WTC11 (cell line): ENCODE results near the gene PGAP3. TPM values are rescaled to one million over a fixed set of nuclear protein-coding genes. Genes with fewer than 3 reads are reported as not detected.

ENCODE experiments used
- ATAC-seq: fragments of 200-7000 bp; cut with Tn5 transposase; 2 replicates; pipeline ENCODE4 v1.10.0; 2021; ENCODE audit warnings: mild to moderate bottlenecking, moderate library complexity
- CTCF ChIA-PET: fragments of 300-600 bp; sonication (Branson Sonifier 250); formaldehyde crosslinking; loops from one replicate; lab custom pipeline; 2021; ENCODE audit warnings: antibody characterized with exemption; lab: Charles Lee
- POLR2A ChIA-PET: fragments of 350-600 bp; sonication (Branson Sonifier 250); formaldehyde crosslinking; loops from one replicate; lab custom pipeline; 2021; ENCODE audit warnings: antibody characterized with exemption; lab: Charles Lee
- DNase-seq: peaks from one replicate; pipeline ENCODE4 v3.0.0; 2021; ENCODE audit warnings: low spot score
- H3K27ac Mint-ChIP-seq: 2 replicates; pipeline ENCODE4 v1.8.0; 2021; ENCODE audit warnings: mixed read lengths
- H3K27me3 Mint-ChIP-seq: 2 replicates; pipeline ENCODE4 v1.8.0; 2021; ENCODE audit warnings: low read depth, mild to moderate bottlenecking, moderate library complexity, mixed read lengths
- H3K36me3 Mint-ChIP-seq: 2 replicates; pipeline ENCODE4 v1.8.0; 2021; ENCODE audit warnings: mixed read lengths
- H3K4me1 Mint-ChIP-seq: 2 replicates; pipeline ENCODE4 v1.8.0; 2022; ENCODE audit warnings: mixed read lengths
- H3K4me3 Mint-ChIP-seq: 2 replicates; pipeline ENCODE4 v1.8.0; 2021; ENCODE audit warnings: mild to moderate bottlenecking, moderate library complexity, mixed read lengths
- H3K9me3 Mint-ChIP-seq: 2 replicates; pipeline ENCODE4 v1.8.0; 2021; ENCODE audit warnings: mixed read lengths
- FOXJ3 ChIP-seq: sonication (generic); formaldehyde crosslinking; IDR thresholded peaks from 2 replicates; pipeline ENCODE4 v1.9.0; 2021; ENCODE audit warnings: missing genetic modification reagents, mild to moderate bottlenecking, borderline replicate concordance
- JAZF1 ChIP-seq: fragments of 250-450 bp; sonication (Bioruptor Pico); IDR thresholded peaks from 2 replicates; pipeline ENCODE4 v1.9.0; 2021; ENCODE audit warnings: moderate library complexity, mild to moderate bottlenecking, inconsistent platforms
- KAT7 ChIP-seq: sonication (generic); formaldehyde crosslinking; IDR thresholded peaks from 2 replicates; pipeline ENCODE4 v1.8.1; 2023; ENCODE audit warnings: missing genetic modification reagents, mild to moderate bottlenecking, borderline replicate concordance
- NR2C2 ChIP-seq: sonication (generic); formaldehyde crosslinking; IDR thresholded peaks from 2 replicates; pipeline ENCODE4 v1.8.0; 2022; ENCODE audit warnings: mild to moderate bottlenecking, missing genetic modification reagents
- TP53 ChIP-seq: sonication (generic); formaldehyde crosslinking; IDR thresholded peaks from 2 replicates; pipeline ENCODE4 v1.8.1; 2023; ENCODE audit warnings: mild to moderate bottlenecking, missing genetic modification reagents
- ZBTB21 ChIP-seq: sonication (generic); formaldehyde crosslinking; IDR thresholded peaks from 2 replicates; pipeline ENCODE4 v1.8.1; 2023; ENCODE audit warnings: mild to moderate bottlenecking, missing genetic modification reagents, borderline replicate concordance
- ZNF121 ChIP-seq: sonication (generic); formaldehyde crosslinking; IDR thresholded peaks from 2 replicates; pipeline ENCODE4 v1.8.0; 2023; ENCODE audit warnings: missing genetic modification reagents
- ZNF232 ChIP-seq: sonication (generic); formaldehyde crosslinking; IDR thresholded peaks from 2 replicates; pipeline ENCODE4 v1.8.0; 2022; ENCODE audit warnings: mild to moderate bottlenecking, missing genetic modification reagents
- ZNF671 ChIP-seq: fragments of 250-450 bp; sonication (Bioruptor Pico); IDR thresholded peaks from 2 replicates; pipeline ENCODE4 v1.8.0; 2021; ENCODE audit warnings: mild to moderate bottlenecking
- total RNA-seq: library from RNA; stranded (reverse); gene quantifications from 3 replicates; pipeline ENCODE4 v1.2.3, GENCODE V29; 2021
- TF ChIP-seq, protein P1 (sequence below): sonication (generic); formaldehyde crosslinking; IDR thresholded peaks from 2 replicates; pipeline ENCODE4 v1.8.0; 2022; ENCODE audit warnings: missing genetic modification reagents
- TF ChIP-seq, protein P2 (sequence below): sonication (generic); formaldehyde crosslinking; IDR thresholded peaks from 2 replicates; pipeline ENCODE4 v1.8.1; 2023; ENCODE audit warnings: mild to moderate bottlenecking, missing genetic modification reagents
- TF ChIP-seq, protein P3 (sequence below): fragments of 250-450 bp; sonication (Bioruptor Pico); IDR thresholded peaks from 2 replicates; pipeline ENCODE4 v1.9.0; 2021; ENCODE audit warnings: moderate library complexity, mild to moderate bottlenecking, inconsistent platforms, borderline replicate concordance
- TF ChIP-seq, protein P4 (sequence below): sonication (generic); formaldehyde crosslinking; IDR thresholded peaks from 2 replicates; pipeline ENCODE4 v1.8.1; 2023; ENCODE audit warnings: mild to moderate bottlenecking, missing genetic modification reagents, moderate library complexity
- TF ChIP-seq, protein P5 (sequence below): sonication (generic); formaldehyde crosslinking; IDR thresholded peaks from 2 replicates; pipeline ENCODE4 v1.8.1; 2023; ENCODE audit warnings: mild to moderate bottlenecking, moderate library complexity, missing genetic modification reagents
- TF ChIP-seq, protein P6 (sequence below): sonication (generic); formaldehyde crosslinking; IDR thresholded peaks from 2 replicates; pipeline ENCODE4 v1.8.1; 2023; ENCODE audit warnings: mild to moderate bottlenecking, missing genetic modification reagents
- TF ChIP-seq, protein P7 (sequence below): sonication (generic); formaldehyde crosslinking; IDR thresholded peaks from 2 replicates; pipeline ENCODE4 v1.8.1; 2022; ENCODE audit warnings: mild to moderate bottlenecking, missing genetic modification reagents, moderate library complexity, borderline replicate concordance

The PGAP3 gene
- total RNA-seq, 1 experiment from 2014 or later: 24.9 TPM

DNA sequence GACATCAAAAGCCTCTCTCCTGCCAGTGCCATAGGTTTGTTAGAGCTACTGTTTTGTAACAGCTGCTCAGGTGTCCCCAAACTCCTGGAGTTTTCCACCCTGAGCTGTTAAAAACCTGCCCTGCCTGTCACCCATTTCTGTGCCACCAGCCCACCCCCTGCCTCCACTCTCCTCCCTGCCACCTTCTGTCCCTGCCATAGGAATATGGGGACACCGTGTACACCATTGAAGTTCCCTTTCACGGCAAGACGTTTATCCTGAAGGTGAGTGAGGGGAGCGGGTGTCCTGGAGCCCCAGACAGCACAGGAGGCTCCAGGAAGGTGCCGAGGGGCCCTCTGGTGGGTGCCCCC lies 27.9 kb downstream of the PGAP3 start:
- peaks cover 37% of the 10 kb centered on the region for H3K4me1 Mint-ChIP-seq
- CTCF ChIA-PET: interaction anchor here (0.9 to 18.0 kb wide), 3 partner anchors 19 to 112 kb away, joined by 3 to 876 read pairs (median 3); partner anchors contain the start of gene PPP1R1B
- H3K27me3 Mint-ChIP-seq: no peaks in the 10 kb centered on the region; the same call in 1 of the 2 replicates
- ATAC-seq (no peak), DNase-seq (no peak)
- no peak overlapping the region for H3K4me3 Mint-ChIP-seq
- peaks cover 13% of the 10 kb centered on the region for H3K36me3 Mint-ChIP-seq
- TF ChIP-seq FOXJ3 (no peak), KAT7 (no peak), ZNF121 (CRISPR knock-in tag) (no peak), ZNF671 (CRISPR knock-in tag) (no peak), TP53 (CRISPR knock-in tag) (no peak), NR2C2 (no peak)
- TF ChIP-seq, protein P1, sequence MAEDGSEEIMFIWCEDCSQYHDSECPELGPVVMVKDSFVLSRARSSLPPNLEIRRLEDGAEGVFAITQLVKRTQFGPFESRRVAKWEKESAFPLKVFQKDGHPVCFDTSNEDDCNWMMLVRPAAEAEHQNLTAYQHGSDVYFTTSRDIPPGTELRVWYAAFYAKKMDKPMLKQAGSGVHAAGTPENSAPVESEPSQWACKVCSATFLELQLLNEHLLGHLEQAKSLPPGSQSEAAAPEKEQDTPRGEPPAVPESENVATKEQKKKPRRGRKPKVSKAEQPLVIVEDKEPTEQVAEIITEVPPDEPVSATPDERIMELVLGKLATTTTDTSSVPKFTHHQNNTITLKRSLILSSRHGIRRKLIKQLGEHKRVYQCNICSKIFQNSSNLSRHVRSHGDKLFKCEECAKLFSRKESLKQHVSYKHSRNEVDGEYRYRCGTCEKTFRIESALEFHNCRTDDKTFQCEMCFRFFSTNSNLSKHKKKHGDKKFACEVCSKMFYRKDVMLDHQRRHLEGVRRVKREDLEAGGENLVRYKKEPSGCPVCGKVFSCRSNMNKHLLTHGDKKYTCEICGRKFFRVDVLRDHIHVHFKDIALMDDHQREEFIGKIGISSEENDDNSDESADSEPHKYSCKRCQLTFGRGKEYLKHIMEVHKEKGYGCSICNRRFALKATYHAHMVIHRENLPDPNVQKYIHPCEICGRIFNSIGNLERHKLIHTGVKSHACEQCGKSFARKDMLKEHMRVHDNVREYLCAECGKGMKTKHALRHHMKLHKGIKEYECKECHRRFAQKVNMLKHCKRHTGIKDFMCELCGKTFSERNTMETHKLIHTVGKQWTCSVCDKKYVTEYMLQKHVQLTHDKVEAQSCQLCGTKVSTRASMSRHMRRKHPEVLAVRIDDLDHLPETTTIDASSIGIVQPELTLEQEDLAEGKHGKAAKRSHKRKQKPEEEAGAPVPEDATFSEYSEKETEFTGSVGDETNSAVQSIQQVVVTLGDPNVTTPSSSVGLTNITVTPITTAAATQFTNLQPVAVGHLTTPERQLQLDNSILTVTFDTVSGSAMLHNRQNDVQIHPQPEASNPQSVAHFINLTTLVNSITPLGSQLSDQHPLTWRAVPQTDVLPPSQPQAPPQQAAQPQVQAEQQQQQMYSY (CRISPR knock-in tag): no peak
- TF ChIP-seq, protein P2, sequence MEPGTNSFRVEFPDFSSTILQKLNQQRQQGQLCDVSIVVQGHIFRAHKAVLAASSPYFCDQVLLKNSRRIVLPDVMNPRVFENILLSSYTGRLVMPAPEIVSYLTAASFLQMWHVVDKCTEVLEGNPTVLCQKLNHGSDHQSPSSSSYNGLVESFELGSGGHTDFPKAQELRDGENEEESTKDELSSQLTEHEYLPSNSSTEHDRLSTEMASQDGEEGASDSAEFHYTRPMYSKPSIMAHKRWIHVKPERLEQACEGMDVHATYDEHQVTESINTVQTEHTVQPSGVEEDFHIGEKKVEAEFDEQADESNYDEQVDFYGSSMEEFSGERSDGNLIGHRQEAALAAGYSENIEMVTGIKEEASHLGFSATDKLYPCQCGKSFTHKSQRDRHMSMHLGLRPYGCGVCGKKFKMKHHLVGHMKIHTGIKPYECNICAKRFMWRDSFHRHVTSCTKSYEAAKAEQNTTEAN (CRISPR knock-in tag): no peak
- TF ChIP-seq, protein P3, sequence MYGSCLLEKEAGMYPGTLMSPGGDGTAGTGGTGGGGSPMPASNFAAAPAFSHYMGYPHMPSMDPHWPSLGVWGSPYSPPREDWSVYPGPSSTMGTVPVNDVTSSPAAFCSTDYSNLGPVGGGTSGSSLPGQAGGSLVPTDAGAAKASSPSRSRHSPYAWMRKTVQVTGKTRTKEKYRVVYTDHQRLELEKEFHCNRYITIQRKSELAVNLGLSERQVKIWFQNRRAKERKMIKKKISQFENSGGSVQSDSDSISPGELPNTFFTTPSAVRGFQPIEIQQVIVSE (CRISPR knock-in tag): no peak
- TF ChIP-seq, protein P4, sequence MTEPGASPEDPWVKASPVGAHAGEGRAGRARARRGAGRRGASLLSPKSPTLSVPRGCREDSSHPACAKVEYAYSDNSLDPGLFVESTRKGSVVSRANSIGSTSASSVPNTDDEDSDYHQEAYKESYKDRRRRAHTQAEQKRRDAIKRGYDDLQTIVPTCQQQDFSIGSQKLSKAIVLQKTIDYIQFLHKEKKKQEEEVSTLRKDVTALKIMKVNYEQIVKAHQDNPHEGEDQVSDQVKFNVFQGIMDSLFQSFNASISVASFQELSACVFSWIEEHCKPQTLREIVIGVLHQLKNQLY (CRISPR knock-in tag): no peak
- TF ChIP-seq, protein P5, sequence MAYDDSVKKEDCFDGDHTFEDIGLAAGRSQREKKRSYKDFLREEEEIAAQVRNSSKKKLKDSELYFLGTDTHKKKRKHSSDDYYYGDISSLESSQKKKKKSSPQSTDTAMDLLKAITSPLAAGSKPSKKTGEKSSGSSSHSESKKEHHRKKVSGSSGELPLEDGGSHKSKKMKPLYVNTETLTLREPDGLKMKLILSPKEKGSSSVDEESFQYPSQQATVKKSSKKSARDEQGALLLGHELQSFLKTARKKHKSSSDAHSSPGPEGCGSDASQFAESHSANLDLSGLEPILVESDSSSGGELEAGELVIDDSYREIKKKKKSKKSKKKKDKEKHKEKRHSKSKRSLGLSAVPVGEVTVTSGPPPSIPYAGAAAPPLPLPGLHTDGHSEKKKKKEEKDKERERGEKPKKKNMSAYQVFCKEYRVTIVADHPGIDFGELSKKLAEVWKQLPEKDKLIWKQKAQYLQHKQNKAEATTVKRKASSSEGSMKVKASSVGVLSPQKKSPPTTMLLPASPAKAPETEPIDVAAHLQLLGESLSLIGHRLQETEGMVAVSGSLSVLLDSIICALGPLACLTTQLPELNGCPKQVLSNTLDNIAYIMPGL (CRISPR knock-in tag): no peak
- TF ChIP-seq, all 79 proteins: peak for 0
- POLR2A ChIA-PET: no interaction called here
- Mint-ChIP-seq H3K27ac (no peak overlapping the region), H3K9me3 (no peaks in the 10 kb centered on the region)

DNA sequence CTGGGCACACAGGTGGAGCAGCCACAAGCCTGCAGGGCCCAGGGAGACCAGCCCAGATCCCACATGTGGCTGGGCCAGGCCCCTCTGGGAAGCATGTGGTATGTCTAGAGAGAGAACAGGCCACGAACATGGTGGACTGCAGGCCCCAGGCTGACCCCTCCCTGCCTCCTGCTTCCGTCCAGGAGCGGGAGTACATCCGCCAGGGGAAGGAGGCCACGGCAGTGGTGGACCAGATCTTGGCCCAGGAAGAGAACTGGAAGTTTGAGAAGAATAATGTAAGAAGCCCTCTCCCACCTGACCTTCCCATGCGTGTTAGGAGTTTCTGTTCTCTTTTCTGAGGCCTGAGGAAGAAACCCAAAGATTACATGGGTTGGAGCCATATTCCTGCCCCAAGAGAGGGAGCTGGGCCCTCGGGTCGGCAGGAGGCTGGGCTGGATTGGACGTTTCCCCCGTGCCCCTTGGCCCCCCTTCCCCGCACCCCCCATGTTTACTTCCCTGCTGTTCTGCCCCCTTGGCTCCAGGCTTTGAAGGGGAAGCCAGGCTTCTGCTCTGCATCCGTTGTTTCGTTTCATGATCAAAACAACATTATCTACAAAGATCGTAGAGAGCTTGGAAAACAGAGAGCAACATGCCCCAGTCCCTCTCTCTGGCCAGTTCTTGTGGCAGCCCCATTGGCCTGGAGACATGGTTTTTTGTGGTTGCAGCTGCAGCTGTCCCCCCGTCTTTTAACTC lies 28.4 kb downstream of the PGAP3 start:
- CTCF ChIA-PET: interaction anchor here (0.9 to 18.0 kb wide), 3 partner anchors 20 to 112 kb away, joined by 3 to 876 read pairs (median 3); partner anchors contain the start of gene PPP1R1B
- TF ChIP-seq, protein P5 (CRISPR knock-in tag): no peak
- TF ChIP-seq JAZF1 (CRISPR knock-in tag) (no peak), ZNF232 (no peak), ZBTB21 (no peak)
- TF ChIP-seq, protein P6, sequence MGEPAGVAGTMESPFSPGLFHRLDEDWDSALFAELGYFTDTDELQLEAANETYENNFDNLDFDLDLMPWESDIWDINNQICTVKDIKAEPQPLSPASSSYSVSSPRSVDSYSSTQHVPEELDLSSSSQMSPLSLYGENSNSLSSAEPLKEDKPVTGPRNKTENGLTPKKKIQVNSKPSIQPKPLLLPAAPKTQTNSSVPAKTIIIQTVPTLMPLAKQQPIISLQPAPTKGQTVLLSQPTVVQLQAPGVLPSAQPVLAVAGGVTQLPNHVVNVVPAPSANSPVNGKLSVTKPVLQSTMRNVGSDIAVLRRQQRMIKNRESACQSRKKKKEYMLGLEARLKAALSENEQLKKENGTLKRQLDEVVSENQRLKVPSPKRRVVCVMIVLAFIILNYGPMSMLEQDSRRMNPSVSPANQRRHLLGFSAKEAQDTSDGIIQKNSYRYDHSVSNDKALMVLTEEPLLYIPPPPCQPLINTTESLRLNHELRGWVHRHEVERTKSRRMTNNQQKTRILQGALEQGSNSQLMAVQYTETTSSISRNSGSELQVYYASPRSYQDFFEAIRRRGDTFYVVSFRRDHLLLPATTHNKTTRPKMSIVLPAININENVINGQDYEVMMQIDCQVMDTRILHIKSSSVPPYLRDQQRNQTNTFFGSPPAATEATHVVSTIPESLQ: no peak
- TF ChIP-seq, protein P7, sequence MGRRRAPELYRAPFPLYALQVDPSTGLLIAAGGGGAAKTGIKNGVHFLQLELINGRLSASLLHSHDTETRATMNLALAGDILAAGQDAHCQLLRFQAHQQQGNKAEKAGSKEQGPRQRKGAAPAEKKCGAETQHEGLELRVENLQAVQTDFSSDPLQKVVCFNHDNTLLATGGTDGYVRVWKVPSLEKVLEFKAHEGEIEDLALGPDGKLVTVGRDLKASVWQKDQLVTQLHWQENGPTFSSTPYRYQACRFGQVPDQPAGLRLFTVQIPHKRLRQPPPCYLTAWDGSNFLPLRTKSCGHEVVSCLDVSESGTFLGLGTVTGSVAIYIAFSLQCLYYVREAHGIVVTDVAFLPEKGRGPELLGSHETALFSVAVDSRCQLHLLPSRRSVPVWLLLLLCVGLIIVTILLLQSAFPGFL (CRISPR knock-in tag): no peak

More for the DNA sequence above, 28.4 kb downstream of the PGAP3 start:
- no peak overlapping the region for H3K27ac Mint-ChIP-seq
- no peaks in the 10 kb centered on the region for H3K27me3 Mint-ChIP-seq
- H3K9me3 Mint-ChIP-seq: no peaks in the 10 kb centered on the region
- H3K36me3 Mint-ChIP-seq: peaks cover 13% of the 10 kb centered on the region
- DNase-seq (no peak), ATAC-seq (no peak)
- peaks cover 31% of the 10 kb centered on the region for H3K4me1 Mint-ChIP-seq
- H3K4me3 Mint-ChIP-seq: no peak overlapping the region
- POLR2A ChIA-PET: no interaction called here
